Body of pancreas (tissue), 4 donors: ENCODE data around the gene ACTN1.

Experiments
- CTCF ChIP-seq, 7 experiments: fragments of 450-650 bp in 4 of 7; fragments of 200-600 bp in 3 of 7; sonication (generic) in 3 of 7; IDR thresholded peaks; one replicate each; pipeline ENCODE4 v1.5.1; 2016 to 2019; ENCODE audit warnings: antibody characterized with exemption in 7 of 7
- POLR2A ChIP-seq, 3 donors: fragments of 450-650 bp; IDR thresholded peaks; one replicate each; pipeline ENCODE4 v1.6.1; 2016; ENCODE audit warnings: antibody characterized with exemption in 3 of 3, mild to moderate bottlenecking in 2 of 3

GRCh38 chr14:68874746-68875155, 104.4 kb downstream of the ACTN1 start:
- TF ChIP-seq POLR2A (IDR thresholded peaks at IDR 0.05), result no peak
- TF ChIP-seq CTCF (IDR thresholded peaks at IDR 0.05), result no peak
